Activated naive CD8-positive, alpha-beta T cell treated with anti-CD3 and anti-CD28 coated beads, Interleukin-2, amount 50 U/mL, for 24 hours (primary cell): ENCODE data around the gene NSG1.
"Not testable (repeated sequence)": the region's sequence is repeated elsewhere in the genome, so short reads cannot be mapped to it uniquely, and the experiment has no call there.

ENCODE experiments used
- ATAC-seq: fragments of 150-1000 bp; cut with Tn5 transposase; one replicate; pipeline ENCODE4 v1.10.0; 2021
- DNase-seq: peaks from one replicate; pipeline ENCODE4 v3.0.0; 2021
- H3K27ac Mint-ChIP-seq: one replicate; pipeline ENCODE4 v1.8.0; 2021; ENCODE audit warnings: mild to moderate bottlenecking, mixed read lengths
- H3K27me3 Mint-ChIP-seq: one replicate; pipeline ENCODE4 v1.8.0; 2021; ENCODE audit warnings: mixed read lengths
- H3K36me3 Mint-ChIP-seq: one replicate; pipeline ENCODE4 v1.8.0; 2021; ENCODE audit warnings: low read depth, mixed read lengths
- H3K4me1 Mint-ChIP-seq: one replicate; pipeline ENCODE4 v1.8.0; 2021; ENCODE audit warnings: mixed read lengths
- H3K4me3 Mint-ChIP-seq: one replicate; pipeline ENCODE4 v1.8.0; 2021; ENCODE audit warnings: mild to moderate bottlenecking, moderate library complexity, mixed read lengths
- H3K9me3 Mint-ChIP-seq: one replicate; pipeline ENCODE4 v1.8.0; 2021; ENCODE audit warnings: mixed read lengths

NSG1 gene

DNA sequence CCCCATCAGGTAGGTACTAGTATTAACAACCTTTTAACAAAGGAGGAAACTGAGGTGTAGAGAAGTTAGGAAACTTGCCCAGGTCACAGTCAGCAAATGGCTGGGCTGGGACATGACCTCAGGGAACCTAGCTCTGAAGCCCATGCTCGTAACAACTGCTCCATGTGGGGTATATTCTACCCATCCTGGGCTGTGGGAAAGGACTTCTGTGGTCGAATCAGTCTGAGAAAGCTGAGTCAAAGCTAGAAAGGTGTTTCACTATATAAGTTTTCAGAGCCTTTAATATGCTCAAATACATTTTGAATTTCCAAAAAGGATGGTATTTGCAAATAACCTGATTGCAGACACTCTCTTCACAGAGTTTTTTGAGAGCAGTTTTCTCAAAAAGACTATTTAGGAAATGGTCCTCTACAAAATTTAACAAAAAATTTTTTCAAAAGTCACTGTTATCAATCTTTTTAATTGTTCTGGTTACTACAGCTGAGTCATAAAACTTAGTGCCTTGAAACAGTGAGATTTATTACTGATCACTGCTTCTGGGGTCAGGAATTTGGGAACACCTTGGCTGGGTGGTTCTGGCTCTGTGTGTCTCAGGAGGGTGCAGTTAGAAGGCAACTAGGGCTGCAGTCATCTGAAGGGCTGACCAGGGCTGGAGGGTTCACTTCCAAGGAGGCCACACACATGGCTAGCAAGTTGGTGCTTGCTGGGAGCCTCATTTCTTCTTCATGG lies 53.6 kb downstream of the NSG1 start:
- H3K4me1 Mint-ChIP-seq = peaks cover 5% of the 10 kb centered on the region
- no peak for DNase-seq
- H3K9me3 Mint-ChIP-seq = no peaks in the 10 kb centered on the region
- H3K27me3 Mint-ChIP-seq = no peaks in the 10 kb centered on the region
- H3K27ac Mint-ChIP-seq = no peak overlapping the region
- H3K36me3 Mint-ChIP-seq = peaks cover 15% of the 10 kb centered on the region
- peak; percentile 35 for ATAC-seq
- no peak overlapping the region for H3K4me3 Mint-ChIP-seq

DNA sequence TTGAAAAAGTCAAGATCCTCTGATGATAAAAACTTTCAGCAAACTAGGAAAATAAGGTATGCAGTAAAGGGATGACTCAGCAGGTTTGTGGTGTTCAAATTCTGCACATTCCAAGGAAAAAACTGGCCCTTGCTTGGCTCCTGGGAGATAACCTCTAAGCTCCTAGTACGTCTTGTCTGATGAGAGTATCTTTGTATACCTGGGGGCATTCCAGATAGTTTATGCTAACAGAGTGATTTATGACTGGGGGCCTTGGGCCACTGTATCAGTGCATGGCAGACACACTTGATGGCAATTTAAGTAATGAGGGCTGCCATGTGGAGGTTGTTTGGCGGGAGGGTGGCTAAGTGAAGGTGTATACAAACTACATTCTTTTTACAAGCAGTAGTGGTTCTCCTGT lies 56.9 kb downstream of the NSG1 start:
- no peaks in the 10 kb centered on the region for H3K9me3 Mint-ChIP-seq
- no peaks in the 10 kb centered on the region for H3K27me3 Mint-ChIP-seq
- ATAC-seq = no peak
- H3K4me3 Mint-ChIP-seq = no peak overlapping the region
- no peak for DNase-seq
- no peaks in the 10 kb centered on the region for H3K4me1 Mint-ChIP-seq
- no peak overlapping the region for H3K27ac Mint-ChIP-seq
- H3K36me3 Mint-ChIP-seq = no peaks in the 10 kb centered on the region

DNA sequence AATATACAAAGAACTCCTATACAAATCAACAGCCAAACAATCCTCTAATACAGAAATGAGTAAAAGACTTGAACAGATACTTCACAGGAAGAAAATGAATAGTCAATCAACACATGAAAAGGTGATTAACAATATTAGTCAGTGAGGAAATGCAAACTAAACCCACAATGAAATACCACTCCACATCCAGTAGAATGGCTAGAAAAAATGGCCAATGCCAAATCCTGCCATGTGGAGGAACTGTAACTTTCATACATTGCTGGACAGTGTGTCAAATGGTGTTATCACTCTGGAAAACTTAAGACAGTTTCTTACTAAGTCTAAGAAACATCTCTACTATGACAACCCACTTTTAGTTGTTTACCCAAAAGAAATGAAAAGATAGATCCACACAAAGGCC lies 59.5 kb downstream of the NSG1 start:
- Mint-ChIP-seq H3K4me3 (no peak overlapping the region), H3K9me3 (no peaks in the 10 kb centered on the region), H3K27ac (no peak overlapping the region), H3K4me1 (no peaks in the 10 kb centered on the region), H3K36me3 (no peaks in the 10 kb centered on the region), H3K27me3 (no peaks in the 10 kb centered on the region)
- DNase-seq = no peak
- no peak for ATAC-seq

DNA sequence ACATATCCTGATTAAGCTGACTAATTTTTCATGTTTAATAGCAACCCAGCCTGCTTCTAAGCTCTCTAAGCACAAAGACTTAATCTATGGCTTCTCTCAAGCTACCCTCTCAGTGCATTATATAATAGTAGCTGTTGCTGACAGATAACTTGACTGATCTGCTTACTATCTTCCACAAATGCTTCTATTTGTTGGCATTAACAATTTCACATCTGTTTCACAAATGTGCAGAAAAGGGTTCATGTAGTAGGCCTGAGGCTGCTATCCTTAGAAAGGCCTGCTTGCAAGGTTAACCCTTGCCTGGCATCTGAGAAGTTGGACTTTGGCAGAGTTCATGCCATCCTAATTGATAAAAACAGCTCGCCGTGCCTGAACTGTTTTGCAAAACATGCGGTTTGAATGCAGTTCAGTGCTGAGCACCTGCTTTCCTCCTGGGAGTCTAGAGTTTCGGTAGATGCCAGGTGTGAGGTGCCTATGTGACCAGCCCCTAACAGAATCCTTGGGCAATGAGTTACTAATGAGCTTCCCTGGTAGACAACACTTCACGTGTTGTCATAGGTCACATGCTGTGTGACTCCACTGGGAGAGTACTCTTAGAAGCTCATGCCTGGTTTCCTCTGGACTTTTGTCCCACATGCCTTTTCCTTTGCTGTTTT lies 68.4 kb downstream of the NSG1 start:
- peaks cover 31% of the 10 kb centered on the region for H3K36me3 Mint-ChIP-seq
- DNase-seq (no peak), ATAC-seq (no peak)
- peaks cover 11% of the 10 kb centered on the region for H3K4me1 Mint-ChIP-seq
- H3K27me3 Mint-ChIP-seq = no peaks in the 10 kb centered on the region
- no peak overlapping the region for H3K27ac Mint-ChIP-seq
- H3K9me3 Mint-ChIP-seq = no peaks in the 10 kb centered on the region
- no peak overlapping the region for H3K4me3 Mint-ChIP-seq

GRCh38 chr4:4456351-4456750 lies 69.4 kb downstream of the NSG1 start:
- Mint-ChIP-seq H3K27me3 (no peaks in the 10 kb centered on the region), H3K36me3 (peaks cover 31% of the 10 kb centered on the region), H3K4me1 (peaks cover 21% of the 10 kb centered on the region), H3K27ac (no peak overlapping the region), H3K9me3 (no peaks in the 10 kb centered on the region), H3K4me3 (no peak overlapping the region)
- ATAC-seq (no peak), DNase-seq (no peak)

GRCh38 chr4:4456816-4457578 lies 70.1 kb downstream of the NSG1 start:
- ATAC-seq (no peak), DNase-seq (no peak)
- H3K27ac Mint-ChIP-seq = no peak overlapping the region
- H3K36me3 Mint-ChIP-seq = peaks cover 27% of the 10 kb centered on the region
- H3K9me3 Mint-ChIP-seq = no peaks in the 10 kb centered on the region
- H3K27me3 Mint-ChIP-seq = no peaks in the 10 kb centered on the region
- H3K4me3 Mint-ChIP-seq = no peak overlapping the region
- H3K4me1 Mint-ChIP-seq = peaks cover 27% of the 10 kb centered on the region

DNA sequence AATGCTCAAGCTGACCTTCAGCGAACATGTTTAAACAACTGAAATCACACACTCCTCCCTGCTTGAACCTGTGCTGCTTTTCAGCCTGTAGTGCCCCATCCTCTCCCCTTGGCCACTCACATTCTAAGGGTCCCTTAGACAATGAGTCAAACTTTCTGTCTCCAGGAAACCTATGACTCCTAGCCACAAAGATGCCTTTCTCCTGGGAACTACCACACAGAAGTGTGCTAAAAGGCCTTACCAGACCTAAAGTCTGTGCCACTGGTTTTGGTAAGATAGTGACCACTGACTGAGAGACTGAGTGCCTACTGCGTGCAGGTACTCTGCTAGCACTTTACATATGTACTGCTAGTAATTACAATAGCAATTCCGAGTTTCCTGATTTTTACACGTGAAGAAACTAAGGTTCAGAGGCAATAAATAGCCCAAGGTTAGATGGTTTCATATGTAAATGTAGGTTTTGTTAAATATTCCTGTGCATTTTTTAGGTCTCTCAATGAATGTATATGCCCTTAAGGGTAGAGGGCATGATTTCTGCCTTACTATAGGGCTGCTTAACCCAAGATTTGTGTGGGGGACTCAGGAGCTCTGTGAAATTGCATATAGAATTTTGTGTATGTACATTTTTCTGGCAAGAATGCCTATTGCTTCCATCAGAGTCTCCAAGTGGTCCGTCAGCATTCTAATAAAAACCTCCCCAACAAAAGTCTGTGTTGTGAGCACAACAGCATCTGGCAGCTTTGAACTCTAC lies 71.1 kb downstream of the NSG1 start:
- Mint-ChIP-seq H3K4me3 (no peak overlapping the region), H3K27me3 (no peaks in the 10 kb centered on the region), H3K9me3 (no peaks in the 10 kb centered on the region), H3K27ac (no peak overlapping the region), H3K36me3 (peaks cover 22% of the 10 kb centered on the region), H3K4me1 (peaks cover 37% of the 10 kb centered on the region)
- no peak for DNase-seq
- ATAC-seq = peak; percentile 12

GRCh38 chr4:4459181-4459580 lies 72.3 kb downstream of the NSG1 start:
- Mint-ChIP-seq H3K27ac (peak overlapping the region; percentile 13), H3K4me3 (no peak overlapping the region), H3K9me3 (no peaks in the 10 kb centered on the region), H3K4me1 (peaks cover 41% of the 10 kb centered on the region), H3K36me3 (peaks cover 13% of the 10 kb centered on the region), H3K27me3 (no peaks in the 10 kb centered on the region)
- ATAC-seq (no peak), DNase-seq (no peak)

DNA sequence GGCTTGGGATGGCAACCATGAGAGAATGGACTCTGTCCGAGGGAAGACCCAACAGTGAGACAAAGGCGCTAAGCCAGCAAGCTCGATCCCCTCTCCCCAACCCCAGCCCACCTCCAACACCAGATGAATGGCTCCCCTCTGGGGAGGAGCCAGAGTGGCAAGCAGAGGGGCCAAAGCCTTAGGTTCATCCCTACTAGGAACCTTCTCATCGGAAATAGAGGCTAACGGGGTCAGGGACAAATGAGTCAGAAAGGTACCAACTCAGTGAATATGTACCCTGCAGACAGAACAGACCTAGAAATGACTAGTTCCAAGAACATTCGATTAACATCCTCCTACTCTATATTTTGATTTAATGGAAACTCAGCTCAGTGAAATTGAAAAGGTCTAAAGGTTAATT lies 73.9 kb downstream of the NSG1 start:
- DNase-seq (peak; percentile 17), ATAC-seq (peak; percentile 88)
- peaks cover 41% of the 10 kb centered on the region for H3K4me1 Mint-ChIP-seq
- no peaks in the 10 kb centered on the region for H3K27me3 Mint-ChIP-seq
- H3K27ac Mint-ChIP-seq = peak overlapping the region; percentile 86
- H3K36me3 Mint-ChIP-seq = peaks cover 25% of the 10 kb centered on the region
- H3K9me3 Mint-ChIP-seq = peaks cover under 1% of the 10 kb centered on the region
- no peak overlapping the region for H3K4me3 Mint-ChIP-seq

DNA sequence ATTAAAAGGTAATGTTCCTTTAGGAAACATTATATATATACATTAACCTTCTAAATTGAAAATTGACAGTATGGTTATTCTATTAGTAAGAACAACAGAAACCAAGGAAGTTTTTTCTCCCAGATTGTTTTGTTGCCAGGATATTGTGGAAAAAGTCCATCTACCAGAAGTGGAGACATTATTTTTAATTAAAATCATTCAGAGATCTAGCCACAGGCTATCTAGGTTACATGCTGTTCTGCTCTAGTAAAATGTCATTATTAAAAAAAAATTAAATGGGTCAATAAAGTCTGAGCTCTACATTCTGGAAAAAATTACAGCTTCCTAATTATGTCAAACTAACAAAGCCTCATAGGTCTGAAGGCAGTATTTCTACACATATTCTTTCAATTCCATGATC lies 74.3 kb downstream of the NSG1 start:
- H3K27ac Mint-ChIP-seq = peak overlapping the region; percentile 86

DNA sequence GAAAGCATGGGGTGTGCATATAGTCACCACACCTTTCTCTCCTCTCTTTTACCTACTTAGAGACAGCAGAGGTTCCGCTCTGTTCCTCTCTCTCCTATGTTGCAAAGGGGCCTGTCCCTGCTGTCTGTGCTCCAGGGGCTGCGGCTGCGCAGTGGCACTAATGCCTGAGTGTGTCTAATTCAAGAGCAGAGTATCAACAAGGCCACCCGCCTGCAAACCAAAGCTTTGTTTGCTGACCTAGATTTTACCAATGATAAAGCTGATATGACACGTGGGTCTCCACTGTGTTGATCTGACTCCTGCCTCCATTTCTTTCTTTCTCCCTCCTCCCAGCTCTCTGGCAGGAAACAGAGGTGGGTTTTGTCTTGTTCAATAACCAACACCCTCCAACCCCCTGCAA lies 74.9 kb downstream of the NSG1 start:
- Mint-ChIP-seq H3K4me3 (peak overlapping the region; percentile 52), H3K4me1 (peaks cover 41% of the 10 kb centered on the region), H3K36me3 (peaks cover 34% of the 10 kb centered on the region), H3K9me3 (peaks cover 9% of the 10 kb centered on the region), H3K27ac (peak overlapping the region; percentile 86), H3K27me3 (no peaks in the 10 kb centered on the region)
- ATAC-seq (peak; percentile 61), DNase-seq (peak; percentile 34)

More for the DNA sequence above, 74.3 kb downstream of the NSG1 start:
- H3K36me3 Mint-ChIP-seq = peaks cover 29% of the 10 kb centered on the region
- H3K27me3 Mint-ChIP-seq = no peaks in the 10 kb centered on the region
- peak overlapping the region; percentile 52 for H3K4me3 Mint-ChIP-seq
- peaks cover 5% of the 10 kb centered on the region for H3K9me3 Mint-ChIP-seq
- peaks cover 41% of the 10 kb centered on the region for H3K4me1 Mint-ChIP-seq
- DNase-seq = no peak
- ATAC-seq = no peak

- Mint-ChIP-seq H3K27me3 (no peaks in the 10 kb centered on the region), H3K27ac (no peak overlapping the region)
Observed at GRCh38 chr4:4462970-4463369, 76.1 kb downstream of the NSG1 start.

DNA sequence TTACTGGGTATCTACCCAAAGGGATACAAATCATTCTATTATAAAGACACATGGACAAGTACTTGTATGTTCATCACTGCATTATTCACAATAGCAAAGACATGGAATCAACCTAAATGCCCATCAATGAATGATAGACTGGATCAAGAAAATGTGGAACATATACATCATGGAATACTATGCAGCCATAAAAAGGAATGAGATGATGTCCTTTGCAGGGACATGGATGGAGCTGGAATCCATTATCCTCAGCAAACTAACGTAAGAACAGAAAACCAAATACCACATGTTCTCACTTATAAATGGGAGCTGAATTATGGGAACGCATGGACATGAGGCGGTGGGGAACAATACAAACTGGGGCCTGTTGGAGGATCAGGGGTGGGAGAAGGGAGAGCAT lies 78.3 kb downstream of the NSG1 start:
- H3K27me3 Mint-ChIP-seq, DNase-seq, H3K27ac Mint-ChIP-seq, H3K9me3 Mint-ChIP-seq, H3K4me3 Mint-ChIP-seq, ATAC-seq: not testable (repeated sequence)
- Mint-ChIP-seq H3K4me1 (peaks cover 31% of the 10 kb centered on the region), H3K36me3 (peaks cover 46% of the 10 kb centered on the region)

More at GRCh38 chr4:4462970-4463369, 76.1 kb downstream of the NSG1 start:
- Mint-ChIP-seq H3K36me3 (peaks cover 43% of the 10 kb centered on the region), H3K9me3 (peaks cover 9% of the 10 kb centered on the region), H3K4me3 (no peak overlapping the region), H3K4me1 (peaks cover 38% of the 10 kb centered on the region)
- DNase-seq (no peak), ATAC-seq (no peak)
